H1 (cell line): Measurements from ENCODE around the gene CHRNA1. TPM values are rescaled to one million over a fixed set of nuclear protein-coding genes. Genes with fewer than 3 reads are reported as not detected.

Experiments
- CBX5 ChIP-seq: fragments of 300-800, 300-1000 bp; sonication (generic); IDR thresholded peaks from 2 replicates; pipeline ENCODE4 v1.7.1; 2016; ENCODE audit warnings: antibody characterized with exemption, low read length, low read depth
- RAD21 ChIP-seq, 2 experiments: IDR thresholded peaks in 1 of 2; conservative IDR thresholded peaks in 1 of 2; 2 replicates each; pipeline ENCODE4 v1.6.1; 2011; ENCODE audit warnings: low read depth in 2 of 2, low read length in 2 of 2, improper control_type of control experiment in 1 of 2, inconsistent platforms in 1 of 2, mild to moderate bottlenecking in 1 of 2, moderate library complexity in 1 of 2
- RXRA ChIP-seq: IDR thresholded peaks from 2 replicates; pipeline ENCODE4 v1.6.1; 2011; ENCODE audit warnings: low read depth, mild to moderate bottlenecking, low read length, moderate library complexity; ENCODE audit not compliant: insufficient read depth
- polyA plus RNA-seq, 7 experiments: library from polyadenylated mRNA; depleted of rRNA in 3 of 7; stranded (reverse) in 5 of 7; unstranded in 2 of 7; fragments of >200 nt in 5 of 7; fragments of 200-250 nt in 2 of 7; gene quantifications; 1 replicate in 5 of 7; 2 replicates in 1 of 7; 4 replicates in 1 of 7; pipeline versions ENCODE4 v1.2.1 to v1.2.3, GENCODE V29; 2011 to 2013; ENCODE audit warnings: missing spikeins in 2 of 7, mixed read lengths in 2 of 7
- total RNA-seq: library from RNA; stranded (reverse); fragmentation: NEBNext Ultra II Directional; extraction: Animal tissue kit (Norgen Biotek cat#: 25700); gene quantifications from 2 replicates; pipeline ENCODE4 v1.2.1, GENCODE V29; 2021

Gene CHRNA1
- total and polyA plus RNA-seq, 2 of the 8 experiments (the other 6 are each of a cell fraction or from before 2014, with no cell fraction given): 0.11 to 0.15 TPM

DNA sequence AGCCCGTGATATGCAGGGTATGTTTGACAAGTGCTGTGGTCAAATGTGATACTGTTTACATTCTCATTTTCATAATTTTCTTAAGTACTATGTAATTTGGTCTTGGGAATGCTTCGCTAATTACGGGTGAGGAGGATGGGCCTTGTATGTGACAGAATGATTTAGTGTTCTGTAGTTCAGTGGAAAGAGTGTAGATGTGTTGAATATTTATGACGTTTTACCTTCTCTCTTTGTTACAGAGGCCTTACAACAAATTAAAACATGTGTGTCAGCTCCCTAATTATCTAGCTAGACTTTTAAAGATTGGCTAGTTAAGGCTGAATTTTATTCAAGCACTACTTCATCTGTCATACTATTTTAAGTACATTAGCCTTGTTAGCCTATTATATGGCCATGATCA, 10.6 kb upstream of the CHRNA1 start (continued):
- TF ChIP-seq CBX5 (no peak), RXRA (no peak), RAD21 (IDR thresholded peaks at IDR 0.05 in 1 of 2, conservative IDR thresholded peaks at IDR 0.05 in 1 of 2; ENCODE audit: low read depth in 2 of 2, low read length in 2 of 2) (no peak)
